Panc1 (cell line): ENCODE data around the gene SYTL4. TPM values are rescaled to one million over a fixed set of nuclear protein-coding genes. Genes with fewer than 3 reads are reported as not detected.

ENCODE experiments used
- ATAC-seq: fragments of 200-7000 bp; cut with Tn5 transposase; 2 replicates; pipeline ENCODE4 v1.9.1; 2020; ENCODE audit warnings: mild to moderate bottlenecking, moderate library complexity
- BruUV-seq: library from RNA; stranded (reverse); fragments of 400-500 nt; replicated peaks from 2 replicates; lab custom pipeline; 2021; lab: Mats Ljungman, UMichigan
- CTCF ChIA-PET: fragments of 300-600 bp; sonication (Branson Sonifier 250); formaldehyde crosslinking; loops from one replicate; lab custom pipeline; 2022; ENCODE audit warnings: antibody characterized with exemption; lab: Charles Lee
- POLR2A ChIA-PET: fragments of 300-600 bp; sonication (Branson Sonifier 250); formaldehyde crosslinking; loops from one replicate; lab custom pipeline; 2022; ENCODE audit warnings: antibody characterized with exemption; lab: Charles Lee
- DNase-seq: peaks from one replicate; pipeline ENCODE4 v3.0.0-alpha.2; 2010; ENCODE audit warnings: low read depth, low spot score
- H3K27ac ChIP-seq: 2 replicates; pipeline ENCODE4 v1.5.1; 2011; ENCODE audit warnings: mild to moderate bottlenecking, low read length, inconsistent platforms
- H3K27me3 ChIP-seq: fragments of 200-500 bp; sonication (Bioruptor generic); 2 replicates; pipeline ENCODE4 v1.6.0; 2014; ENCODE audit warnings: low read length, inconsistent platforms; ENCODE audit not compliant: control insufficient read depth, insufficient read depth
- H3K36me3 ChIP-seq: fragments of 200-500 bp; sonication (Bioruptor generic); 2 replicates; pipeline ENCODE4 v1.5.1; 2014; ENCODE audit warnings: inconsistent platforms, mild to moderate bottlenecking, low read length, moderate library complexity; ENCODE audit not compliant: control insufficient read depth, insufficient read depth
- H3K4me1 ChIP-seq: 2 replicates; pipeline ENCODE4 v1.5.1; 2011; ENCODE audit warnings: inconsistent platforms, mild to moderate bottlenecking, low read length, moderate library complexity; ENCODE audit not compliant: control insufficient read depth, insufficient read depth
- H3K4me3 ChIP-seq, 2 experiments: 2 replicates each; pipeline ENCODE4 v1.5.1; 2011 to 2012; ENCODE audit warnings: low read depth in 2 of 2, low read length in 2 of 2, mild to moderate bottlenecking in 2 of 2, inconsistent platforms in 1 of 2, moderate library complexity in 1 of 2
- H3K9me3 ChIP-seq: fragments of 200-500 bp; sonication (Bioruptor generic); 2 replicates; pipeline ENCODE4 v1.5.1; 2014; ENCODE audit warnings: low read depth, mild to moderate bottlenecking, inconsistent platforms, low read length, moderate library complexity; ENCODE audit not compliant: control insufficient read depth, insufficient read depth
- CTCF ChIP-seq: fragments of 450-650 bp; IDR thresholded peaks from 2 replicates; pipeline ENCODE4 v1.5.1; 2017; ENCODE audit warnings: mild to moderate bottlenecking
- POLR2AphosphoS5 ChIP-seq: IDR thresholded peaks from 2 replicates; pipeline ENCODE4 v1.6.1; 2012; ENCODE audit warnings: mild to moderate bottlenecking, low read depth, low read length, moderate library complexity
- REST ChIP-seq, 2 experiments: IDR thresholded peaks; 2 replicates each; pipeline ENCODE4 v1.6.1; 2011 to 2012; ENCODE audit warnings: low read depth in 2 of 2, control low read depth in 1 of 2, low read length in 1 of 2, mild to moderate bottlenecking in 1 of 2, moderate library complexity in 1 of 2; ENCODE audit not compliant: insufficient read depth in 1 of 2
- SIN3A ChIP-seq: IDR thresholded peaks from 2 replicates; pipeline ENCODE4 v1.6.1; 2012; ENCODE audit warnings: low read depth, mild to moderate bottlenecking, low read length, moderate library complexity, borderline replicate concordance; ENCODE audit not compliant: insufficient read depth
- TCF7L2 ChIP-seq: IDR thresholded peaks from 2 replicates; pipeline ENCODE4 v1.6.1; 2011; ENCODE audit warnings: mild to moderate bottlenecking, low read depth, low read length, inconsistent platforms
- in situ Hi-C: cut with HindIII; loops from 2 replicates; pipeline ENCODE4 v1.10.0; 2016; ENCODE audit warnings: low sequenced_read_pairs, low pct_unique_long_range_greater_than_20kb
- intact Hi-C: fragments of 100-400 bp; cut with micrococcal nuclease; formaldehyde crosslinking; loops from one replicate; pipeline ENCODE4 v1.10.0; 2022; ENCODE audit not compliant: unreplicated experiment
- total RNA-seq: library from RNA; stranded (reverse); gene quantifications from one replicate; pipeline ENCODE4 v1.2.1, GENCODE V29; 2021; ENCODE audit not compliant: unreplicated experiment

SYTL4 gene
- total RNA-seq, 1 experiment from 2014 or later = 0.15 TPM

- intact Hi-C loops (no loop called here), in situ Hi-C loops (no loop called here)
- DNase-seq = no peak
- CTCF ChIA-PET = interaction anchor here (0.5 to 0.6 kb wide), 2 partner anchors 8 to 25 kb away, joined by 3 read pairs; no protein-coding TSS in a partner anchor
- H3K36me3 ChIP-seq = no peaks in the 10 kb centered on the region
- no peak overlapping the region for H3K4me3 ChIP-seq
- BruUV-seq = no TSS peak
- no peak overlapping the region for H3K27ac ChIP-seq
- POLR2A ChIA-PET = no interaction called here
- H3K4me1 ChIP-seq = no peaks in the 10 kb centered on the region
- no peak for TF ChIP-seq POLR2AphosphoS5
- TF ChIP-seq SIN3A = no peak
- TF ChIP-seq TCF7L2 = no peak
- TF ChIP-seq CTCF = no peak
- no peak for TF ChIP-seq REST (IDR thresholded peaks at IDR 0.05; ENCODE audit: insufficient read depth in 1 of 2, low read depth in 2 of 2, low read length in 1 of 2)
- peaks cover 2% of the 10 kb centered on the region for H3K27me3 ChIP-seq
- H3K9me3 ChIP-seq = no peaks in the 10 kb centered on the region
- no peak for ATAC-seq
These were observed 35.1 kb downstream of the SYTL4 start for GRCh38 chrX:100696699-100697351.

GRCh38 chrX:100695991-100696390 lies 35.9 kb downstream of the SYTL4 start:
- Histone ChIP-seq H3K4me1 (no peaks in the 10 kb centered on the region), H3K36me3 (no peaks in the 10 kb centered on the region), H3K9me3 (no peaks in the 10 kb centered on the region), H3K4me3 (no peak overlapping the region), H3K27ac (no peak overlapping the region), H3K27me3 (peaks cover 2% of the 10 kb centered on the region)
- ChIA-PET CTCF (interaction anchor here (0.5 kb wide), 1 partner anchor 25 kb away, joined by 3 read pairs; no protein-coding TSS in a partner anchor), POLR2A (no interaction called here)
- intact Hi-C loops (no loop called here), in situ Hi-C loops (no loop called here)
- TF ChIP-seq TCF7L2 (no peak), POLR2AphosphoS5 (no peak)
- ATAC-seq (no peak), DNase-seq (no peak)
- BruUV-seq = no TSS peak

- BruUV-seq = no TSS peak
- no peak overlapping the region for H3K27ac ChIP-seq
- in situ Hi-C loops = no loop called here
These were observed 36.6 kb downstream of the SYTL4 start for GRCh38 chrX:100695302-100695701.

More at GRCh38 chrX:100695302-100695701, 36.6 kb downstream of the SYTL4 start:
- no peak for DNase-seq
- no peaks in the 10 kb centered on the region for H3K9me3 ChIP-seq
- no peak overlapping the region for H3K4me3 ChIP-seq
- ChIA-PET POLR2A (no interaction called here), CTCF (no interaction called here)
- intact Hi-C loops = no loop called here
- no peak for ATAC-seq
- TF ChIP-seq CTCF (no peak), POLR2AphosphoS5 (no peak)
- H3K27me3 ChIP-seq = peaks cover 2% of the 10 kb centered on the region
- no peaks in the 10 kb centered on the region for H3K4me1 ChIP-seq
- no peaks in the 10 kb centered on the region for H3K36me3 ChIP-seq
